Measurements from ENCODE around the gene ALPP.
A peak's percentile ranks its signal among the peaks of the same experiment; 100 is the strongest.
"Not testable (repeated sequence)": the region's sequence is repeated elsewhere in the genome, so short reads cannot be mapped to it uniquely, and the experiment has no call there.

The ALPP gene

GRCh38 chr2:232349946-232350635 lies 28.5 kb upstream of the ALPP start:
- Mint-ChIP-seq H3K36me3 (ENCODE audit: low read depth) (no peaks in the 10 kb centered on the region), H3K4me3 (no peak overlapping the region), H3K9me3 (no peaks in the 10 kb centered on the region), H3K27ac (no peak overlapping the region), H3K27me3 (ENCODE audit: low read depth) (peaks cover 19% of the 10 kb centered on the region), H3K4me1 (ENCODE audit: low read depth) (peaks cover 6% of the 10 kb centered on the region)

DNA sequence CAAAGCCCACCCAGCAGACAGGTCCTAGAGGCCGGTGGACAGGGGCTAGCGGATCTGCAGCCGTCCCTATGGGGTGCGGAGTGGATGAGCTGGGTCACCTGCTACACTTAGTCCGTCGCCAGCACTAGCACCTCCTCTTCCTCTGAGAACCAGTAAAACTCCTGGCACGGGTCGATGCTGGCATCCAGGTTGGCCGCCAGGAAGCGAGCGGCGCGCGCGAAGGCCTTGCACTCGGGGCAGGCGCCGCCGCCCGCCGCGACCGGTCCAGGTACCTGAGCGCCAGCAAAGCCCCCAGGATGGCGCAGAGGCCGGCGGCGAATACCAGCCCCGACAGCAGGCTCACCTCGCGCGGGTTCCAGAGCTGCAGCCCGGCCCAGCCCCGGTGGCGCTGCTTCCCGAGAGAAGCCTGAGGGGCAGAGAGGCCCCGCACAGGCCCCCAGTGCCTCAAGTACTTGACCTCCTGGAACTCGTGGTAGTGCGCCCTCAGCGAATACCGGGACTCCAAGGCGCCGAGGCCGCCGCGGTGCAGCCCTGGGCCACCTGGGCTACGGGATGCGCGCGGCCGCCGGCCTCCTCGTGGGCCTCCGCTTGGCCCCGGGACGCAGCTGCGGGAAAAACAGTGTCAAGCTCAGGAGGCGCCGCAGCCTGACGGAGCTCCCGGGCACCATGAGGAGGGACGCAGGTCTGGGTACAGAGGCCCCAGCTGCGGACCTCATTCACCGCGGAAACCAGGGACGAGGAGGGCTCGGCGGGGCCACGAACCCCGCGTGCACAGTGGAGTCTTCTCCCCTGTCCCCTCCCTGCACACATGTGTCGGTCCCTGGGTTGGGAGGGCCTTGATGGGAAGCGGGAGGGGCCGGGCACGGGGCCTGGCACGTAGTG lies 27.5 kb upstream of the ALPP start:
- H3K4me3 Mint-ChIP-seq, result no peak overlapping the region
- H3K36me3 Mint-ChIP-seq (ENCODE audit: low read depth), result no peaks in the 10 kb centered on the region
- H3K4me1 Mint-ChIP-seq (ENCODE audit: low read depth), result peaks cover 6% of the 10 kb centered on the region
- H3K9me3 Mint-ChIP-seq, result no peaks in the 10 kb centered on the region
- no peak overlapping the region for H3K27ac Mint-ChIP-seq
- H3K27me3 Mint-ChIP-seq (ENCODE audit: low read depth), result peaks cover 19% of the 10 kb centered on the region

DNA sequence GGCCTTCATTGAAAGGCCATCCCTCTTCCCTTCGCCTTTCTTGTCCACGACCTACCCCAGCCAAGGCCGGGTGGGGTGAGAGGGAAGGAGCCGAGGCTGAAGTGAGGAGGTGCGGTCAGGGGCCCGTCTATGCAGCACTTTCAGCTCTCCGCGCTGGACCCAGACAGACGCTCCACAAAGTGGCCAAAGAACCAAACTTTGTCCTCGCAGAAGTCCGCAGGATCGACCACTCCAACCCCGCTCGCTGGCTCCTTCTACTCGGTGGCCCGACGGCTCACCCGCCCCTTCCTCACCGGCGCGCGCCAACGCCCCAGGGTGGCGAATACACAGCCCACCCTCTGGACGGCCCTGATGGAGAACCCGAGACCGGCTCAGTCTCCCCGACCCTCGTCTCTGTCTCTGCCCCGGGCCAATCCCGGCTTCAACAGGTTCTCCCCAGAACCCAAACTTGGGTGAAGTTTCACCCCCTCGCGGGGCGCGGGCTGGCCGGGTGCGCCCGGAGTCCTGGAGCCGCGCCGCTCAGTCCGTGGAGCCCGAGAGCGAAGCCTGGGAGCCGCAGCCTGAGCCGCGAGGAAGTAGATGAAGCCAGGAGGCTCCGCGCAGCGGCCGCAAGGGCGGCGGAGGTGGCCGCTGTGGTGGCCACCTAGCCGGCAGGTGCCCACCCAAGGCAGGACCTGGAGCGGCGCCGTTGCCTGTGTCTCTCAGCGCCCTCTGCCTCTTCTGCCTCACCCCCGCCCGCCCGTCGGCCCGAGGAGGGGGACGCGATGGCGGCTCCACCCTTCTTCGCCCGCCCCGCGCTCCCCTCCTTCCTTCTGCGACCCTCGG lies 26.7 kb upstream of the ALPP start:
- no peak overlapping the region for H3K27ac Mint-ChIP-seq
- H3K4me1 Mint-ChIP-seq (ENCODE audit: low read depth), result peaks cover 6% of the 10 kb centered on the region
- H3K36me3 Mint-ChIP-seq (ENCODE audit: low read depth), result no peaks in the 10 kb centered on the region
- H3K4me3 Mint-ChIP-seq, result no peak overlapping the region
- no peaks in the 10 kb centered on the region for H3K9me3 Mint-ChIP-seq
- peaks cover 25% of the 10 kb centered on the region for H3K27me3 Mint-ChIP-seq (ENCODE audit: low read depth)

DNA sequence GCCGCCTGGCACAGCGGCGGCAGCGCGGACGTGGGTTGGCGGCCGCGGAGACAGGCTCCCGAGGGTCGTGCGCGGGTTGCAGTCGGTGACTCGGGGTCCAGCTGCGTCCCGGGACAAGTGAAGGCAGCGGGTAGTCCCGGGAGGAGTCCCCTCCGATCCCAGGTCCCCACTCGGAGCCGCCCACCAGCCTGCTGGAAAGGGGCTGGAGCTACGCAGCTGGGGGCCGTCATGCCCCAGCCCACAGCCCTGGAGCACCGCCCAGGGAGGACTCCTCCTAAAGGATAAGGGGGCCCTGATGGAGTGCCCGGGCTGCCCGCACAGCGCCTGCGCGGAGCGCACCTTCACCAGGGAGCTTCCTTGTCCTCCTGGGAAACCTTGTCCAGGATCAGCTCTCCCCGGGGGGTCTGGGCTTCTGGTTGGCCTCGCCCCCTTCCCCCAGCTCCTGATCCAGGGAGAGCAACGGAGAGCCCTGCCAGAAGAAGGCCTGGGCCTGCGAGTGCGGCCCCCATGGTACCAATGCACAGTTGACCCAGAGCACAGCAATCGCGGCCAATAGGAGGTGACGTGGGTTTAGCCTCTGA lies 25.9 kb upstream of the ALPP start:
- H3K9me3 Mint-ChIP-seq, result no peaks in the 10 kb centered on the region
- H3K4me1 Mint-ChIP-seq (ENCODE audit: low read depth), result peaks cover 6% of the 10 kb centered on the region
- H3K36me3 Mint-ChIP-seq (ENCODE audit: low read depth), result no peaks in the 10 kb centered on the region
- H3K27me3 Mint-ChIP-seq (ENCODE audit: low read depth), result peaks cover 26% of the 10 kb centered on the region
- H3K27ac Mint-ChIP-seq, result no peak overlapping the region
- H3K4me3 Mint-ChIP-seq, result no peak overlapping the region

GRCh38 chr2:232353096-232353495 lies 25.5 kb upstream of the ALPP start:
- Mint-ChIP-seq H3K27ac (no peak overlapping the region), H3K4me1 (ENCODE audit: low read depth) (peaks cover 6% of the 10 kb centered on the region), H3K27me3 (ENCODE audit: low read depth) (peaks cover 26% of the 10 kb centered on the region), H3K4me3 (no peak overlapping the region), H3K9me3 (no peaks in the 10 kb centered on the region), H3K36me3 (ENCODE audit: low read depth) (no peaks in the 10 kb centered on the region)

DNA sequence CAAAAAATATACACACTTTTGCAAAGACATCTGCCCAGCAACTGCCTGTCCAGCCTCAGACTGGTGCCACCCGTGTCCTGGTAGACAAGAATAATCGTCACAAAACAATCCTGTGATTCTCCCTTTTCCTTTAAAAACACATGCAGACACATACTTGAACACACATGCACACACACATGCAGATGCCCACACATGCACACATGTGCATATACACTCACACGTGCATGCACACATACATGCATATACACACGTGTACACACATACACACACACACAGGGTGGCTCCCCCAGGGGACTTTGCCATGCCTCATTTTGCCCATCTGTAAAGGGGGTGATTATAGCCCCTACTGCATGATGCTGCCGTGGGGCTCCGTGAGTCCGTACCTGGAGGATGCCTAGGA lies 24.9 kb upstream of the ALPP start:
- H3K4me1 Mint-ChIP-seq (ENCODE audit: low read depth), result peaks cover 6% of the 10 kb centered on the region
- no peak overlapping the region for H3K27ac Mint-ChIP-seq
- peaks cover 26% of the 10 kb centered on the region for H3K27me3 Mint-ChIP-seq (ENCODE audit: low read depth)
- H3K9me3 Mint-ChIP-seq, result no peaks in the 10 kb centered on the region
- H3K4me3 Mint-ChIP-seq, result no peak overlapping the region
- H3K36me3 Mint-ChIP-seq (ENCODE audit: low read depth), result no peaks in the 10 kb centered on the region

DNA sequence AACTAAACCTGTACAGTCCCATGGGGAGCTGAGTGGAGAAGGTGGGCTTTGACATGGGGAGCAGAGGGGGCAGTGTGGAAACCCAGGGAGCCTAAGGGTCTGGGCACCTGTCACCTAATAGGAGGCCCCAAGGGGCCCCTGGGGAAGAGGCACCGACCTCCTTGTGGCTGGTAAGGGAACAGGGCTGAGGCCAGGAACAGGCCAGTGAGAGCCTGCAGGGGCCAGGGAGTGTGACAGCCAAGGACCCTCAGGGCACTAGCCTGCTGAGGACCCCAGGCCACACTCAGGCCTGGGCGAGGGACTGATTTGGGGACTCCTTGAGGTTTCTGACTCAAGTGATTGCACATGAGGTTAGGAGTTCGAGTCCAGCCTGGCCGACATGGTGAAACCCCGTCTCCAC lies 24.5 kb upstream of the ALPP start:
- H3K4me1 Mint-ChIP-seq (ENCODE audit: low read depth), result peaks cover 2% of the 10 kb centered on the region
- peaks cover 26% of the 10 kb centered on the region for H3K27me3 Mint-ChIP-seq (ENCODE audit: low read depth)
- H3K36me3 Mint-ChIP-seq (ENCODE audit: low read depth), result no peaks in the 10 kb centered on the region
- H3K27ac Mint-ChIP-seq, result no peak overlapping the region
- H3K4me3 Mint-ChIP-seq, result no peak overlapping the region
- H3K9me3 Mint-ChIP-seq, result no peaks in the 10 kb centered on the region

DNA sequence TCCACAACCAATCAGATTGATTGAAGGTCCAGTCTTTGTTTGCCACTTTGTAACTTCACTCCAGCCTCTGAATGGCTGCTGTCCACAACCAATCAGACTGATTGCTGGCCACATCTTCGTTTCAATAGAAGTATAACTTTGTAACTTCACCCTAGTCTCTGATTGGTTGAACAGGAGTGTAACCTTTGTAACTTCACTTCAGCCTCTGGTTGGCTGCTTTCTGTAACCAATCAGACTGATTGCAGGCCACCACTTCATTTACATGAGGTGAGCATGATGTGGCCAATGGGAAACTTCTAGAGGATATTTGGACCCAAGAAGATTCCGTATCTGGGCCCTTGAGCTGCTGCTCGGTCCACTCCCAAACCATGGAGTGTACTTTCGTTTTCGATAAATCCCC lies 16.9 kb upstream of the ALPP start:
- Mint-ChIP-seq H3K4me3 (no peak overlapping the region), H3K27me3 (ENCODE audit: low read depth) (peaks cover 8% of the 10 kb centered on the region), H3K4me1 (ENCODE audit: low read depth) (peaks cover 18% of the 10 kb centered on the region), H3K27ac (no peak overlapping the region), H3K9me3 (no peaks in the 10 kb centered on the region), H3K36me3 (ENCODE audit: low read depth) (peaks cover 3% of the 10 kb centered on the region)

DNA sequence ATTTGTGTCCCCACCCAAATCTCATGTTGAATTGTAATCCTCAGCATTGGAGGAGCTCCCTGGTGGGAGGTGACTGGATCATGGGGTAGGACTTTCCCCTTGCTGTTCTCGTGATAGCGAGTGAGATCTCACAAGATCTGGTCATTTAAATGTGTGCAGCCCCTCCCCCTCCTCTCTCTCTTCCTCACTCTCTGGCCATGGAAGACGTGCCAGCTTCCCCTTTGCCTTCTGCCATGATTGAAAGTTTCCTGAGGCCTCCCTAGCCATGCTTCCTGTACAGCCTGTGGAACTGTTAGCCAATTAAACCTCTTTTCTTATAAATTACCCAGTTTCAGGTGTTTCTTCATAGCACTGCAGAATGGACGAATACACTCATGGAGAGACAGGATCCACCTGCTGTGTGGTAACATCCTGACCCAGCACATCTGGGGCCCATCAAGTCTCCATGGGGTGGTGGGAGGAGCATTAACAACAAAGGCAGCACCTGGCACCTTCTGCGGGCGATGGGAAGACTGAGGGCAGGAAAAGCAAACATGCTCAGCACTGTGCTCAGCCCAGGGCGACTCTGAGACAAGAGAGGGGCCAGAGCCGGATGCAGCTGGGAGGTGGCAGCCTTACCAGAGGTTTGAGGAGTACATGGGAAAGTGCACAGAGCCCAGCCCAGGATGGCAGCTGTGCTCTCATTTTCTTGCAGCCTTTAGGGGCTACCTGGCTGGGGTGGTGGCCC lies 16.2 kb upstream of the ALPP start:
- Mint-ChIP-seq H3K27me3 (ENCODE audit: low read depth) (peaks cover 4% of the 10 kb centered on the region), H3K9me3 (no peaks in the 10 kb centered on the region), H3K36me3 (ENCODE audit: low read depth) (peaks cover 3% of the 10 kb centered on the region), H3K4me3 (no peak overlapping the region), H3K27ac (peak overlapping the region; percentile 63), H3K4me1 (ENCODE audit: low read depth) (peaks cover 18% of the 10 kb centered on the region)

DNA sequence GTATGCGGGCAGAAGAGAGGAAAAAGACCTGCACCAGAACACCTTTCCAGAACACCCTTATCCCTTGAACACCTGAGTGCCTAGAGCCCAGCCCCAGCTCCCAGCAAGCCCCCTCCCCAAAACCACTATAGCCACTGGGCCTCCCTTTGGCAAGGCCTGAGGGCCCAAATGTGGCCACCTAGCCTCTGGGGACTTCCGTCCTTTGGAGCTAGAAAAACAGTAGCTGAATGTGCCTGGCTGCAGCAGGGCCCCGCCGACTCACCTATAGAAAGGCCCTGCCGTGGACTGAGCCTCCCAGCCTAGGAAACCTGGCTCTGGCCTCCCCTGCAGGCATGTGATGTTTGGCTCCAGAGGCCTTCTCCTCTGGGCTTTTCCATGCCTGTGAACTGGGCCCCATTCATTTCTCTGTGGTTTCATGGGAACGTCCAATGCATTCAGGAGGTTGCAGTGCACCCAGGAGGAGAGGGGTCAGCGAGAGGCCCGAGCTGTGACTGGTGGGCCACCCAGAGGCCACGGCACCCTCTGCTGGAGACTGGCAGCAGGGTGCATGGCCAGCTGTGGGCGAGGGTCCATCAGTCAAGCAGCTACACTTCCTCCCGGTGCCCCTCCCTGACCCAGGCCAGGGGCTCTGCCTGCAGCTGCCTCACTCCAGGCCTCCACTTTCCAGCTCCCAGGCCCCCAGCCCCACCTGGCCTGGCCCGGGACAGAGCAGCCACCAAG lies 15.3 kb upstream of the ALPP start:
- Mint-ChIP-seq H3K4me1 (ENCODE audit: low read depth) (peaks cover 18% of the 10 kb centered on the region), H3K27ac (peak overlapping the region; percentile 85), H3K4me3 (peak overlapping the region; percentile 74)
- H3K9me3 Mint-ChIP-seq; H3K36me3 Mint-ChIP-seq (ENCODE audit: low read depth); H3K27me3 Mint-ChIP-seq (ENCODE audit: low read depth): not testable (repeated sequence)

- Mint-ChIP-seq H3K36me3 (ENCODE audit: low read depth) (peaks cover 3% of the 10 kb centered on the region), H3K9me3 (no peaks in the 10 kb centered on the region), H3K4me1 (ENCODE audit: low read depth) (peaks cover 18% of the 10 kb centered on the region), H3K27me3 (ENCODE audit: low read depth) (peaks cover 4% of the 10 kb centered on the region), H3K27ac (peak overlapping the region; percentile 85), H3K4me3 (peak overlapping the region; percentile 74)
These were observed 14.6 kb upstream of the ALPP start for GRCh38 chr2:232363784-232364615.

GRCh38 chr2:232364806-232365594 lies 13.6 kb upstream of the ALPP start:
- H3K9me3 Mint-ChIP-seq; H3K27me3 Mint-ChIP-seq (ENCODE audit: low read depth); H3K4me3 Mint-ChIP-seq; H3K36me3 Mint-ChIP-seq (ENCODE audit: low read depth): not testable (repeated sequence)
- H3K4me1 Mint-ChIP-seq (ENCODE audit: low read depth), result peaks cover 18% of the 10 kb centered on the region
- H3K27ac Mint-ChIP-seq, result peak overlapping the region; percentile 26

All from T-helper 1 cell treated with Interleukin-12 subunit alpha and Interleukin-12 subunit beta and Interleukin-4 antibody, amounts not matched to agents 30 μg/mL and 1 μg/mL, for 36 hours (primary cell).